Stimulated activated CD8-positive, alpha-beta memory T cell treated with anti-CD3 and anti-CD28 coated beads, Interleukin-4, amount 100 ng/mL, for 4 hours (primary cell): ENCODE results near the gene PRDM11.

Experiments
- DNase-seq, 2 donors: peaks; one replicate each; pipeline ENCODE4 v3.0.0-alpha.2; 2020; ENCODE audit warnings: low read depth in 2 of 2, low spot score in 1 of 2

PRDM11 gene

GRCh38 chr11:45209000-45209879, 62.8 kb downstream of the PRDM11 start:
- no peak for DNase-seq

DNA sequence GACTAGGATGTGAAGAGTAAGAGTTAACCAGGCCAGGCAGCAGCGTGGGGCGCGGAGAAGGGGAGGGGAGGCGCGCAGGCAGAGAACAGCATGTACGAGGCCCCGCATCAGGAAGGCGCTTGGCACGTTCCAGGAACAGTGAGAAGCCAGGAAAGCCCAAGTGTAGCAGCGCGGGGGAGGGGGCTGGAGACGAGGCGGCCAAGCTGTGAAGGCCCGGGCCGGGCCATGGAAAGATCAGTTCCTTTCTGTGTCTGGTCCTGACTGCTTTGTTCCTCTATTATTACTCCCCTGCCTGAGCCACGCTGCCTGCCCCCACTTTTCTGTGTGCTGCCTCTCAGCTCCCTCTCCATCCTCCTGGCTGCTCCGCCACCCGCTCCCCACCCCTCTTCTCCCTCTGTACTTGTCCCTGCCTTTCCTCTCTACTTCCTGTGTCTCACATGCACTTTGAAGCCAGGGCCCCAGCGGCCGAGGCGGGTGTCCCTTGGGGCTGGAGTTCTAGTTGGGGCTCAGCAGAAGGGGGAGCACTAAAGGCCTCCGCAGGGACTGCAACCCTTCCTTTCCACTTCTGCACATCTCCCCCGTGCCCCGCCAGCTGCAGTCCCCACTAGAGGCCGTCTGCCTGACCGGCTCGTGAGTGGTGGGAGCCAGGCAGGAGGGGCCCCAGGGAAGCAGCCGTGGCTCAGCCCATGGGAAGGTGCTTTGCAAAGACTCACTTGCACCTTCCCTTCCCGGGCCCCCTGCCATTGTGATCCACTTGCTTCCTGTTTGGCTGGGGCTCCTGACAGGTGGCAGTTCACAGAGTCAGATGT, 63.7 kb downstream of the PRDM11 start:
- no peak for DNase-seq

DNA sequence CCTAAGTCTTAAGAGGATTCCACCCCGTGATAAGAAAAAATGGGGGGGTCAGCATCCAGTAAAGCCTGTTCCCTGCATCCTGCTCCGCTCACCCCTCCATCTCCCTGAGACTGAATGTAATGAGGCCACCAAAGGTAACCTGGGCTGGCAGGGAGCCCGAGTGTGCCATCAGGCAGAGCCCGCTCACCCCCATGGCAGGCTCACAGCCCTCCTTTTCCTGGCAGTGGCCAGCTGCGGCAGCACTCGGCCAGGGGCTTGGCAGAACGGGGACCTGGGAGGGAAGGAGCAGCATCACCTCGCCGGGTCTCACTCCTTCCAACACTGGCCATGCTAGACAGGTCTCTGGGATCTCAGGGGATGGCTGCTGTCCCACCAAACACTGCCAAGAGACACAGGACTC, 64.4 kb downstream of the PRDM11 start:
- no peak for DNase-seq

DNA sequence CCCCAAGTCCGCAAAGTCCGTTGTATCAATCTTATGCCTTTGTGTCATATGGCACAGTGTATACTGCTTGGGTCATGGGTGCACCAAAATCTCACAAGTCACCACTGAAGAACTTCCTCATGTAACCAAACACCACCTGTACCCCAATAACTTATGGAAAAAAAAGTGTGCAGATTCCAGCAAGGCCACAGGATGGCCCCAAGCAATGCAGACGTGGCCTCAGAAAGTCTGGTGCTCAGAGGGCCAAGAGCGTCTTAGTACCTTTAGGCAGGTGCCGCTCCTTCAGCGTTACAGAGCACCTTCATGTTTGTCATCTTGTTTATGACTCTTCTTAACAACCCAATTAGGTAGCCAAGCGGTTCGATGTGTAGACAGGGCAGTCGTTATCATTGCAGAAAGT, 65.3 kb downstream of the PRDM11 start:
- no peak for DNase-seq

GRCh38 chr11:45212566-45213315, 66.3 kb downstream of the PRDM11 start:
- DNase-seq = no peak

GRCh38 chr11:45213316-45213665, 66.9 kb downstream of the PRDM11 start:
- no peak for DNase-seq

GRCh38 chr11:45213717-45214116, 67.3 kb downstream of the PRDM11 start:
- no peak for DNase-seq

GRCh38 chr11:45215098-45215865, 68.8 kb downstream of the PRDM11 start:
- no peak for DNase-seq

- DNase-seq = no peak
These were observed 69.6 kb downstream of the PRDM11 start for GRCh38 chr11:45216031-45216430.

GRCh38 chr11:45216901-45217300, 70.5 kb downstream of the PRDM11 start:
- no peak for DNase-seq

GRCh38 chr11:45217991-45218390, 71.6 kb downstream of the PRDM11 start:
- DNase-seq = no peak

DNA sequence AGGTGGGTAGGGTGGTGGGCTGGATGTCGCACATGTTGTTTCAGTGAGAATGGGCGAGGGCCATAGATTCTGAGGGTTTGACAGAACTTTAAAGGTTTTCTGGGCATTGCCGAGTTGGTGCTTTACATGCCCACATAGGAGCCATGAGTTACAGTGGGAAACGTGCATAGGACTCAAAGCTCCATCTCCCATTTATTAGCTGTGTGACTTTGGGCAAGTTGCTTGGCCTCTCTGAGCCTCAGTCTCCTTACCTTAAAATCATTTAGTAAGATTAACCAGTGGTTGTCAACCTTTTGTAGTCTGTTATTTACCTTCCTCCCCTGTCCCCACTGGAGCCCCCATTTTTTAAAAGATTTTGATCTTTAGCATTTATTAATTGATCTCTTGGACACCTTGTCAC, 72.3 kb downstream of the PRDM11 start:
- DNase-seq = no peak

GRCh38 chr11:45219411-45219810, 73.0 kb downstream of the PRDM11 start:
- DNase-seq = no peak

DNA sequence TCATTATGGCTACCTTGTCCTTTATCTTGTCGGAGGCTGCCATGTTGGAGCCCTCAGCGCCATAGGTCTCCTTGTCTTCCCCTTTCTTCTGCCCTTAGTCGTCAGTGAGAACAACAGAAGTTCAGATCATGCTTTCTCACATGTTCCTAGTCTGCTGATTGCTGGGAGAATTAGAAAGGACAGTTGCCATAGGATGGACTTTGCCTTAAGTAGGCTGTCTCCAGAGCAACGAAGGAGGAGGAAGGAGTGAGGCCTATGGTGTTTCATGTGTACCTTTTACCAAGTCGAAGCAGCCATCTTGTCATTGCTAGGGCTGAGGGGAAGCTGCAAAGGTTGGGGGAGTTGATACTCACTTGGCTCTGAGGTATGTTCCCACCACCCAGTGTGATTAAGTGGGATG, 77.1 kb downstream of the PRDM11 start:
- DNase-seq = no peak

DNA sequence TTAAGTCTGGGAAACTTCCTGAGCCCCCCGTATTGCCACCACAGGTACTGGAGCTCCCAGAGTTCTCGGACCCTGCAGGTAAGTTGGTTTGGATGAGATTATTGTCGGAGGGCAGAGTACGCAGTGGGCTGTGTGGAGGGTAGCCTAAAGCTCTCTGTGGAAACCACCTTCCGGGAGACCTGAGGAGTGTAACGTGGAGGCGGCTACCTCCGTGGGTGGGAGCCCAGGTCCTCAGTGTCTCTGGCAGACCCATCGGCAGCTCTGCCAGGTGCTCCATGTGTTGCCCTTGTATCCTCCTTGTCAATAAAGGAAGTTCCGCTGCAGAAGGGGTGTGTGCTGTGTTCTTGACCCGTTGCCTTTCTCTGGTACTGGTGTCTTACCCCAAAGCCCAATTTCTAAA, 78.3 kb downstream of the PRDM11 start:
- no peak for DNase-seq

- DNase-seq = no peak
These were observed 78.8 kb downstream of the PRDM11 start for GRCh38 chr11:45225277-45225676.

DNA sequence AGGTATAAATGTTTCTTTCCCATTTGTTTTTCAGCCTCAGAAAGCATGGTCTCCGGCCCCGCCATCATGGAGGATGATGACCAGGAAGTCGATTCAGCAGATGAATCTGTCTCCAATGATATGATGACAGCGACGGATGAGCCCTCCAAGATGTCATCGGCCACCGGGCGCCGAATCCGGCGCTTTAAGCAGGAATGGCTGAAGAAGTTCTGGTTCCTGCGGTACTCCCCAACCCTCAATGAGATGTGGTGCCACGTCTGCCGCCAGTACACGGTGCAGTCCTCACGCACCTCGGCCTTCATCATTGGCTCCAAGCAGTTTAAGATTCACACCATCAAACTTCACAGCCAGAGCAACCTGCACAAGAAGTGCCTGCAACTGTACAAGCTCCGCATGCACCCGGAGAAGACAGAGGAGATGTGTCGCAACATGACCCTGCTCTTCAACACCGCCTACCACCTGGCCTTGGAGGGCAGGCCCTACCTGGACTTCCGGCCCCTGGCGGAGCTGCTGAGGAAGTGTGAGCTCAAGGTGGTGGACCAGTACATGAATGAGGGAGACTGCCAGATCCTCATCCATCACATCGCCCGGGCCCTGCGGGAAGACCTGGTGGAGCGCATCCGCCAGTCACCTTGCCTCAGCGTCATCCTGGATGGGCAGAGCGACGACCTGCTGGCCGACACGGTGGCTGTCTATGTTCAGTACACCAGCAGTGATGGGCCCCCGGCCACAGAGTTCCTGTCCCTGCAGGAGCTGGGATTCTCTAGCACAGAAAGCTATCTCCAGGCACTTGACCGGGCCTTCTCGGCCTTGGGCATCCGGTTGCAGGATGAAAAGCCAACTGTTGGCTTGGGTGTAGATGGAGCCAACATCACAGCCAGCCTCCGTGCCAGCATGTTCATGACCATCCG, 79.8 kb downstream of the PRDM11 start:
- no peak for DNase-seq

DNA sequence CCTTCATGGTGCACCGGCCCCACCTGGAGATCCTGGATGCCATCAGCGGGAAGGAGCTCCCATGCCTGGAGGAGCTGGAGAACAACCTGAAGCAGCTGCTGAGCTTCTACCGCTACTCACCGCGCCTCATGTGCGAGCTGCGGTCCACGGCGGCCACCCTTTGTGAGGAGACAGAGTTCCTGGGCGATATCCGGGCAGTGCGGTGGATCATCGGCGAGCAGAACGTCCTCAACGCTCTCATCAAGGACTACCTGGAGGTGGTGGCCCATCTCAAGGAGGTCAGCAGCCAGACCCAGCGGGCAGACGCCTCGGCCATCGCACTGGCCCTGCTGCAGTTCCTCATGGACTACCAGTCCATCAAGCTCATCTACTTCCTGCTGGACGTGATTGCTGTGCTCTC, 80.5 kb downstream of the PRDM11 start:
- DNase-seq = no peak

DNA sequence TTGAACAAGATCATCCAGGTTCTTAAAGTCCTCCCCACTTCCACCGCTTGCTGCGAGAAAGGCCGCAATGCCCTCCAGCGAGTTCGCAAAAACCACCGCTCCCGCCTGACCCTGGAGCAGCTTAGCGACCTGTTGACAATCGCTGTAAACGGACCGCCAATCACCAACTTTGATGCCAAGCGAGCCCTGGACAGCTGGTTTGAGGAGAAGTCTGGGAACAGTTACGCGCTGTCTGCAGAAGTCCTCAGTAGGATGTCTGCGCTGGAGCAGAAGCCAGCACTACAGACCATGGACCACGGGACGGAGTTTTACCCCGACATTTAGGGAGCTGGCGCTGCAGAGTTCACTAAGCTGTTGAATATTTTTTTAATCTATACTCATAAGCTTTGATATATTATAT, 81.4 kb downstream of the PRDM11 start:
- no peak for DNase-seq
